ENCODE results near the gene ENOSF1.
"Not testable (repeated sequence)": the region's sequence is repeated elsewhere in the genome, so short reads cannot be mapped to it uniquely, and the experiment has no call there.

Gene ENOSF1, protein sequence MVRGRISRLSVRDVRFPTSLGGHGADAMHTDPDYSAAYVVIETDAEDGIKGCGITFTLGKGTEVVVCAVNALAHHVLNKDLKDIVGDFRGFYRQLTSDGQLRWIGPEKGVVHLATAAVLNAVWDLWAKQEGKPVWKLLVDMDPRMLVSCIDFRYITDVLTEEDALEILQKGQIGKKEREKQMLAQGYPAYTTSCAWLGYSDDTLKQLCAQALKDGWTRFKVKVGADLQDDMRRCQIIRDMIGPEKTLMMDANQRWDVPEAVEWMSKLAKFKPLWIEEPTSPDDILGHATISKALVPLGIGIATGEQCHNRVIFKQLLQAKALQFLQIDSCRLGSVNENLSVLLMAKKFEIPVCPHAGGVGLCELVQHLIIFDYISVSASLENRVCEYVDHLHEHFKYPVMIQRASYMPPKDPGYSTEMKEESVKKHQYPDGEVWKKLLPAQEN

DNA sequence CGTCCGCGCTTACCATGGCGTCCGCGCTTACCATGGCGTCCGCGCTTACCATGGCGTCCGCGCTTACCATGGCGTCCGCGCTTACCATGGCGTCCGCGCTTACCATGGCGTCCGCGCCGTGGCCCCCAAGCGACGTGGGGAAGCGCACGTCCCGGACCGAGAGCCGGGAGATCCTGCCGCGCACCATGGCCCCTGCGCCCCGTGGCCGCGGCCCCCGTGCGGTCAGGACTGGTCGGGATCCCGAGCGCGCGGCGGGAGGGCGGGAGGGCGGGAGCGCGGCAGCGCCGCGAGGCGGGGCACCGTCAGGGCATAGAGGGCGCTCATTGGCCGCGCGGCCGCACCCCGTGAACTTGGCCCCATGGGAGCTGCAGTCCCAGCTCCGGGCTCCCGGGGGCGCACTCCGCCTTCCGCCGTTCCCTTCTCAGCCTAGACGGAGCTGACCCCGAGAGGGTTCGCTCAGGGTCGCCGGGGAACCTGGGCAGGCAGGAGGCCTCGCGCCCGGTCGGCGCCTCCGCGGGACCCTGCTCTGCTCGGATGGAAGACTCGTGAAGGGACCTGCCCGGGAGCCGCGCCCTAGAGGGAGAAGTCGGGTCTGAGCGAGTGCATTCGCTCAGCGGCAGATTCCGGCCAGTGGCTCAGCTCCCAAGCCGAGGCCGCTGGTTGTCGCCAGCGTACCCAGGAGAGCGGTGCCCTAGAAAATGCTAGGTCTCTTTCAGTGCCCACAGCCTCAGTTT, at the start of gene ENOSF1:
Gene ENOSF1, minus strand, starts transcription at position 230 of the 734 bp plus-strand sequence. Its CDS starts 43 bp downstream, at position 187.
- no peak for DNase-seq (ENCODE audit: low read depth)

DNA sequence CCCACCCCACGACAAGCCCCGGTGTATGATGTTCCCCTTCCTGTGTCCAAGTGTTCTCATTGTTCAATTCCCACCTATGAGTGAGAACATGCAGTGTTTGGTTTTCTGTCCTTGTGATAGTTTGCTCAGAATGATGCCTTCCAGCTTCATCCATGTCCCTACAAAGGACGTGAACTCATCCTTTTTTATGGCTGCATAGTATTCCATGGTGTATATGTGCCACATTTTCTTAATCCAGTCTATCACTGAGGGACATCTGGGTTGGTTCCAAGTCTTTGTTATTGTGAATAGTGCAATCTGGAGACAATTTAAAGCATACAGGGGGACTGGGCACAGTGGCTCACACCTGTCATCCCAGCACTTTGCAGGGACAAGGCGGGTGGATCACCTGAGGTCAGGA, 47.4 kb upstream of the ENOSF1 start:
- DNase-seq (ENCODE audit: low read depth) = not testable (repeated sequence)

DNA sequence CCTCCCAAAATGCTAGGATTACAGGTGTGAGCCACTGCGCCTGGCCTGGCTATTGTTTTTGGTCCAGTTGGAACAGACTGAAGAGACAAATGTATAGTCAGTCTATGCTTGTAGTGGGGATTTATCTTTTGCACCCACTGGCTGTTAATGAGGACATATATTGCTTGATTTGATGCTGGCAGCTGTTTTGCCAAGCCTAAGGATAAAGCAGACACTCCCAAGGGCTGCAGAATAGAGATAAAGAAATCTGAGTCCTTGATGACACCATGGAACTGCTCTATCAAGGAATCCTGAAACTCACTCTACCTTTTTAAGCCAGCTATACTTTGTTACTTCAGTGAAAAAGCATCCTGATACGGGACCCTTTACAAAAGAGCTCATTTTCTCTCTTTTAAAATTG, 43.1 kb upstream of the ENOSF1 start:
- DNase-seq (ENCODE audit: low read depth) = no peak

DNA sequence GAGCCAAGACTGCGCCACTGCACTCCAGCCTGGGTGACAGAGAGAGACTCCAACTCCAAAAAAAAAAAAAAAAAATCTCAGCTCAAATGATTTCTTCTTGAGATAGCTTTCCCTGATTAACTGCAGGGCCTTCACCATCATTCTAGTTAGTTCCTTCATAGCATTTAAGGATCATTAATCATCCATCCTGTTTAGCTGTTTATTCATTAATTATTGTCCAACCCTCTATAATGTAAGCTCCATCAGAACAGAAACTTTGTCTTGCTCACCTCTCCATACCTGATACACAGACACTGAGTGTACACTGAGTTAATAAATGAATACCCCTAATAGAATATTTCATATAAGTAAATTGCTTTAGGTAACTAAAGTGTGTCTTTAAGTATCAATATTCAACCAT, 42.2 kb upstream of the ENOSF1 start:
- no peak for DNase-seq (ENCODE audit: low read depth)

DNA sequence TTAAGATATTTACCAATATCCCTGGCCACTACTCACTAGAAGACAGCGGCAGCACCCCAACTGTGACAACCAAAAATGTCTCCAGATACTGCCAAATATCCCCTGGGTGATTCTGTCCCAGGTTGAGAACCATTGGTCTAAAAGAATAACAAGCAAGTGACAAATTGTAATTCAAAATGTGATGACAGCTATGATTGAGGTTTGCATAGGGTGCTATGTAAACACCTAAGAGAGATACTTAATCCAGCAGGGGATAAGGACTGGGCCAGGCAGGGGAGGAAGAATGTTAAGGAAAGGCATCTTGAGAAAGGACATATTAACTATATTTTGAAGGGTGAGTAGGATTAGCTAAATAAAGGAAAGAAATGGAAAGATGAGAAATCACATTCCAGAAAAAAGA, 38.0 kb upstream of the ENOSF1 start:
- no peak for DNase-seq (ENCODE audit: low read depth)

DNA sequence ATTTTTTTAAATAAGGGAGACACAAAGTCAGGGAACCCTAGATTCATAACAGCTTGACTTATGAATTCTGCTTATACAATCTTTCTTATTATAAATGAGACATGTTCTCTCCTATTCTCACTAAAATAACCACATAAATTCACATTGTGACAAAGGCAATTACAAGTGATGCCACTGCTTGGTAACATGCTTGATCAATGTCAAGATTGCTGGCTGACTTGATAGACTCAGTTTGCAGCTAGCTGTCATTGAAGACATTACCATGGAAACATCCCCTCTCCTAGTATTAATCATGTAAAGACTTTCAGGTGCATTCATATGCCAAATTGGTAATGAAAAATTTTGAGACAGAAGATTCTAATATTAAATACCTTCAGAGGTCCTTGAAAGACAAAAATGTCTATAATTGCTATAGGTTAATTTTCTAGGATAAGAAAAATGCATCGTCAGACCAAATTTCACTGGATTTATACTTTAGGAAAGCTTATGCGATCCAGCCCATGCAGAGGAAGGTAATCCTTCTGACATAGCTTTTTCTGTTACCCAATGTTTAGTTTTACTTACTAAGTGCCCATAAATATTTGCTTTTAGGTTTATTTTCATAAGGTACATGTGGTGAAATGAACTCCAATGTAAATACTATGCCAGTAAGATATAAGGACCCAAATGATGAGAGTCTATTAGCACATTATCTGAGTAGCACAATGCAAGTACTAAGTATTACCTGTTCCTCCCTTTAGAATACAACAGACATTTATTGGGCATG, 32.6 kb upstream of the ENOSF1 start:
- DNase-seq (ENCODE audit: low read depth) = no peak

DNA sequence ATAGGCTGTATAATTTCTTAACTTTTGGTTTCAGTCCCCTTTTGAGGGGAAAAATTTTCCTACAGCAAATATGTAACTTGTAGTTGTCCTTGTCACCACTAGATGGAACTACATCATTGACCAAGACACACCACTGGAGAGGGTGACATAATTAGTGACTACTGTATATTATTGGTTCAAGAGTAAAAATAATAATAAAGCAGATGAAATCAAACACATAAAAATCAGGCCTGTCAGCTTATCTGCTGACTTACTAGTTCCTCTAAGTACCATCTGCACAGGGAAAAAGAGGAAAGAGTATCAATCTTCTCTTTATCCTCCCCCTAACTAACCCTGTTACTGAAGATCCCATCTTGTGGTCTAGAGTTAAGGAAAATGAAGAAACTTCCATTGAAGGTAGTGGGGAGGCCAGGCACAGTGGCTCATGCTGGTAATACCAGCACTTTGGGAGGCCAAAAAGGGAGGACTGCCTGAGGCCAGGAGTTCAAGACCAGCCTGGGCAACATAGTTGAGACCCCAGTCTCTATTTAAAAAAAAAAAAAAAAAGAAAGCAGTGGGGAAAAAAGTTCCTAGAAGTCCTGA, 29.6 kb upstream of the ENOSF1 start:
- peak; percentile 14 for DNase-seq (ENCODE audit: low read depth)

DNA sequence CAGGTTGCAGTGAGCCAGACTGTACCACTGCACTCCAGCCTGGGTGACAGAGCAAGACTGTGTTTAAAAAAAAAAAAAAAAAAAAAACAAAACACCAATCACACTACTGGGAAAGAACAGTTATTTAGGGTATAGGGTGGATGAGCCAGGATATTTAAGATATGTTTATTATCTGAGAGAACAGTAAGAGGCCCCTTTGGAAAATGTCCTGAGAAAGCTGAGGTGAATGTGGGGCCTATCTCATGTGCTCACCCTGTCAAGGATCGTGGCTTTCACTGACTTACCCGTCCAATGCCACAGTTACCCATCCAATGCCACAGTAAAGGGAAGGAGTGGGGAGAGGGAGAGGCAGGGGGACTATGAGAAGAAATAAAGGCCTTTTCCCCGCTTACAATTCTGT, 19.9 kb upstream of the ENOSF1 start:
- no peak for DNase-seq (ENCODE audit: low read depth)

DNA sequence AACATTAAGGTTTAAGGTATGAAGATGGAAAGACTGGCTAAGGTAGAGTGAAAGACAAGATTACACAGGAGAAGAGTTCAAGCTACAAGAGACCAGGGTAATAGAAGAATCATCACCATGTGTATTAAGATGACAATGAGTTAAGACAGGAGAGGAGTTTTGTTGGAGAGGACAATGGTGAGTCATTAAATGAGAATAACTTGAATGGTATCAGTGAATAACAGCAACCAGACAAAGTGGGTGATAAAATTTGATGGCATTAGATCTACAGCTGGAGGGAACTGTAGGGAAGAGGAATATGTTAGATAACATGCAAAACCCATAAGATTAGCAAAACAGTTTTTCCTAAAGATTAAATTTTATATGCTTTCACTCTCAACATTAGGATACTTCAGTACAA, 18.8 kb upstream of the ENOSF1 start:
- no peak for DNase-seq (ENCODE audit: low read depth)

DNA sequence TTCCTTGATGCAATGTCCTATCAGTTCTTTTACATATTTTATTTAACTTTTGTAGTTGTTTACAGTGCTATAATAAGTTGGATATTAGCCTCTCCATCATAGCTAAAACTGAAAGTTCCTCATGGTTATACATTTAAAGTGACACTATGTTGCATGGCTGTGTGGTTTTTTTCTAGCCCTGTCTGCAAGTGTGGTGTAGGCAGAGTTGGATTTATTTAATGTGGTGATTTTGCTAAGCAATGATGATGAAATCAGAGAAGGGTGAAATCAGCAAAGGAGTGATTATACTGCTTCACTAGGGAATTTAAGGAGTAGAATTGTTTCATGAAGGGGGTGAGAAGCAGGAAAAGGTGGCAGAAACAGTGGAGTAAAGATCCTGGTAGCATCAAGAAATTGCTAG, 18.3 kb upstream of the ENOSF1 start:
- DNase-seq (ENCODE audit: low read depth) = no peak

DNA sequence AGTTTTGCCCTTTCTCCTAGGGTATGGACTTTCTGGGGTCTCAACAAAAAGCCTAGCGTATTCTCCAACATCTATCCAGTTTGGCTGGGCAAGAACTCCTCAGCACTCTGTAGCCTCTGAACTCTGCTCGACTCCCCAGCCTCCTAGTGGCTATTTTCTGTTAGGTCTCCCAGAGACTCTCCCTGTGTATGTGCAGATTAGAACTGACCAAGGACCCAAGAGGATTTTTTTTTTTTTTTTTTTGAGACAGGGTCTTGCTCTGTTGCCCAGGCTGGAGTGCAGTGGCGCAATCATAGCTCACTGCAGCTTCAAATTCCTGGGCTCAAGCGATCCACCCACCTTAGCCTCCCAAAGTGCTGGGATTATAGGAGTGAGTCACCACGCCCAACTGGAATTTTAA, 17.7 kb upstream of the ENOSF1 start:
- not testable (repeated sequence) for DNase-seq (ENCODE audit: low read depth)

DNA sequence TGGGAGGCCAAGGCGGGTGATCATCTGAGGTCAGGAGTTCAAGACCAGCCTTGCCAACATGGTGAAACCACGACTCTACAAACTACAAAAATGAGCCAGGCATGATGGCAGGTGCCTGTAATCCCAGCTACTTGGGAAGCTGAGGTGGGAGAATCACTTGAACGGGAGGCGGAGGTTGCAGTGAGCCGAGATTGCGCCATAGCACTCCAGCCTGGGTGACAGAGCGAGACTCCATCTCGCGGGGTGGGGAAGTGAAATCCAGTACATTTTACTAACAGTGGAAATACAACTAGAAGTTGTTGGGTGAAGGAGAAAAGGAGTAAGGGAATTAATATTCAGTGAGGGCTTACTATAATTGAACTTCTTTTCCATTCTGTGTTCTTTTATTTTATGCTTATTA, 13.2 kb upstream of the ENOSF1 start:
- no peak for DNase-seq (ENCODE audit: low read depth)

DNA sequence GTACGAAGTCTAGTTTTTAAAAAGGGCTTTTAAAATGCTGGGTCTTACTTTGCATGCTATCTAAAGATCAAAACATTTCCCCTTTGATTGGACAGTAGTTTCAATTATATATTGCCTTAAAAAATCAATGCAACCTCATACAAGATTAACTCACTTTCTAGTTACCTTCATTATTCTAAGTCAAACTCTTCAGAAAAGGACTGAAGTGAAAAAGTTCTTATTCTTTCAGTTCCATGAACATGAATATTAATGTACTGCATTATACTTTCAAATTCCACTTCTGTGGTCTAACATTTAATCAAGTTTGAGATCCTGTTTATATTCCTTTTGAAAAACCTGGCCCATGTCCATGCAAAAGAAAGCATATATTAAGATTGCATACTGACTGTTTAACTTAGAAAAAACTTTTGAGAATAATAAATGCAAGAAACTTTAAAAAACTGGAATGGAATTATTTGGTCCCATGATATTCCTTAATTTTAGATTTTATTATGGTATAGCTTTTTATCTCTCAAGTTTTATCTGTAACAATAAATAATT, 11.2 kb upstream of the ENOSF1 start:
- no peak for DNase-seq (ENCODE audit: low read depth)

DNA sequence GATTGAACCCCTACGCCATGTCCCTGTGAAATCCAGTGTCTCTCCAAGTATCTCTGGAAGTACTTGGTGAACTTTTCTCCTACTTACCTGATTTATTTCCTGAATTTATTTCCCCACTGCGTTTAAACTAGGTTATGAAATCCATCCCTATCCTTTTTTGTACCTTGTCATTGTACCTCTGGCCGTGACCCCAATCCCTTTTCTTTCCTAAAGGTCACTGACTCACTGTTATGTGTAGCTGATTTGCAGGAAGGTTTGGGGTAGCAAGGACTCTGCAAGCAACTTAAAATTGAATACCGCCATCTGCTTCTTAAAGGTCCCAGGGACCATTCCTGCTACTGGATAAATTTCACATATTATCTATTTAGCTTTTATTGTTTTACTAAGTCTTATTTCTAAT, 4.6 kb upstream of the ENOSF1 start:
- DNase-seq (ENCODE audit: low read depth) = no peak

DNA sequence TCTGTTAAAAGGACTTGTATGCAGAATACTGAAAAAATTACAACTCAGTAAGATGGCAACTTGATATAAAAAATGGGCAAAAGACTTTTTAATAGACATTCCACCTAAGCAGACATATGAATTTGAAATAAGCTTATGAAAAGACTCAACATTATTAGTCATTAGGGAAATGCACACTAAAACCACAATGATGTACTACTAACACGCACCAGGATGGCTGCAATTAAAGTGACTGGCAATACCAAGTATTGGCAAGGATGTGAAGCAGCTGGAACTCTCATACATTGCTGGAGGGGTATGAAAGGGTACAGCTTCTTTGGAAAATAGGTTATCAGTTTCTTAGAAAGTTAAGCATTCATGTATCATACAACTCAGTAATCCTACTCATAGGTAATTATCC, 3.2 kb upstream of the ENOSF1 start:
- no peak for DNase-seq (ENCODE audit: low read depth)

DNA sequence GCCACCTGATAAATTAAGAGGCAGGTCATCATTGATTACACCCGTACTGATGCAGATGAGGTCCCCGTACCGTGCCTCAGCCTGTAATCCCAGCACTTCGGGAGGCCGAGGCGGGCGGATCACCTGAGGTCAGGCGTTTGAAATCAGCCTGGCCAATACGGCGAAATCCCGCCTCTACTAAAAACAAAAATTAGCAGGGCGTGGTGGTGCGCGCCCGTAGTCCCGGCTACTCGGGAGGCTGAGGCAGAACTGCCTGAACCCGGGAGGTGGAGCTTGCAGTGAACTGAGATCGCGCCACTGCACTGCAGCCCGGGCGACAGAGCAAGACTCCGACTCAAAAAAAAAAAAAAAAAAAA, 683 bp upstream of the ENOSF1 start:
- DNase-seq (ENCODE audit: low read depth) = no peak

DNA sequence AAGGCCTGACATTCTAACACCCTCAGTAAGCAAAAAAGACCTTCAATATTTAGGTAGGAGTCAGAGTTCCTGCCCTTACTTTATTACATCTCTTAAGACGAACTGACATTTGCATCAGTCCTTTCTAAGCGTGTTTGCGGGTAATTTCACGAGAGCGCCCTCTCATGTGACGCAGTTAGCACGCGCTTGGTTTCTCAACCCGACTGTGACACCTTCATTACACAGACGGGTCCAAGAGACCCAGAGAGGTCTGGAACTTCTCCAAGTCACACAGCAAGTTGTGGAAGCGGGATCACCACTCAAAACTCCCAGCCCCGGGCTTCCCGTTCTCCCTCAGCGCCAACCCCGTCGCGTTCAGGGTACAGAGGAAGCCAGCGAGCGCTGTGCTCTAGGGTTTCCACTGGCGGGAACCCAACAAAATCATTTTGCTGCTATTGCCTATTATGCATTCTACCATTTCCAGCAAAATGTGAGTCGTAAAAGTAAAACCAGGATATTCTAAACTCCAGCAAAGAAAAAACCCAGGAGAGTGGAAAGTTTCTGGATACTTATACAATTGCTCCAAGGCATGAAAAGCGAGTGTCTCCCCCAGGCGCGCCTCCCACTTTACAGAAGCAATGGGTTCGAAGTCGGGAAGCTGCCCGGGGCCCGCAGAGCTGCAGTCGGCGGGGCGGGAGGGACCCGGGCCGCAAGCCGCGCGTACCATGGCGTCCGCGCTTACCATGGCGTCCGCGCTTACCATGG, 601 bp downstream of the ENOSF1 start:
- DNase-seq (ENCODE audit: low read depth) = no peak

DNA sequence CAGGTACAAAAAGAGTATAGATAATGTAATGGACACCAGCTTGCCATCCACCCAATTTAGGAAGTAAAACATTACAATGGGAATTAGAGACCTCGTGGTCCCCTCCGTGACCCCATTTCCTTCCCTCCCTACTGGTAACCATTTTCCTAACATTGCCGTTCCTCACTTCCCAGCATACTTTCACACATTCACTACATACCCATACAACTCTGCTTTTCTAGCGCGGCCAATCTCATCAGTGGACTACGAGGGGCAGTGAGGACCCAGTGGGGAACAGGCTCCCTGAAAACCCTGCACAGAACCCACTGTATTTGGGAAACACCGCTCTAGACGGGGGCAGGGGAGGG, 1.1 kb downstream of the ENOSF1 start:
- no peak for DNase-seq (ENCODE audit: low read depth)

DNA sequence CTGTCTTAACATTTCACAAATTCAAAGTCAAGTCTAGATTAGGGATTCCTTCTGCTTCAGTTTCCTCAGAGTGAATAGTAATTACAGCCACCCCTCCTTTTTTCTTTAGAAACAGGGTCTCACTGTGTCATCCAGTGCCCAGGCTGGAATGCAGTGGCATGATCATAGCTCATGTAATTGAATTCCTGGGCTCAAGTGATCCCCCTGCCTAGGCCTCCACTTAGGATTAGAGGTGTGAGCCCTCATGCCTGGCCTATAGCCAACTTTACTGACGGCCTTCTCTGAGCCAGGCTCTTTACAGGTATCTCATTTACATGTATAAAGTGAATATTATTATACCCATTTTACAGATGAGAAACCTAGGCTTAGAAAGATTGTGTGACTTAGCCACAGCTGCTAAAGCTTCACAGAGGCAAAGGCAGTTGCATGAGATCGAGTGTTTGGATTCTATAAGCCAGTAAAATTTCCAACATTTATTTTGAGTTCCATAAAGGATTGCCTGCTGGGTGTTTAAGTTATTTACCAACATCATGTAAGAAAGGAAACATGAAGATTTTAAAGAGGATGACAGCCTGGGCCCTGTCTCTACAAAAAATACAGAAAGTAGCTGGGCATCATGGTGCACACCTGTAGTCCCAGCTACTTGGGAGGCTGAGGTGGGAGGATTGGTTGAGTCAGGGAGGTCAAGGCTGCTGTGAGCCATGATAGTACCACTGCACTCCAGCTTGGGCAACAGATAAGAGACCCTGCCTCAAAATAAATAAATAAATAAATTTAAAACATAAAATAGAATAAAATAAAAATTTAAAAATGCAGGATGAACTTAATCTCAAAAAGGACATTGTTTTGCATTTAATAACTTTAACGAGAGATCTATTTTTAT, 1.8 kb downstream of the ENOSF1 start:
- no peak for DNase-seq (ENCODE audit: low read depth)

DNA sequence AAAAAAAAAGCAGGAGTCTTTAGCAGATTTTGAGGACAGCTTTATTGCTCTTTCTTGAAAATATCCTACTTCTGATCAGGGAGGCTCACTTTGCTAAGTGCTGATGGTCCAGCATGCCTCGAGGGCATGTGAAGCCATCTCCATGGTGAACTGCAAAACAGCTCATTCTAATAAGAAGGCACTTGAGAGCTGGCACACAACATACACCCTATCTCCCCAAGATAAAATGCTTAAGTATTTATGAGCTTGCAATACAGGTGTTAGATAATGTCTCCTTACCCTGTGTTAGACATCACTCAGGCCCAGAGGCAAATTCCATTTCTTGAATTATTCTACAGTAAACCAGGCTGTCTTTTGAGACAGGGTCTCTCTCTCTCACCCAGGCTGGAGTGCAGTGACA, 2.7 kb downstream of the ENOSF1 start:
- DNase-seq (ENCODE audit: low read depth) = no peak

DNA sequence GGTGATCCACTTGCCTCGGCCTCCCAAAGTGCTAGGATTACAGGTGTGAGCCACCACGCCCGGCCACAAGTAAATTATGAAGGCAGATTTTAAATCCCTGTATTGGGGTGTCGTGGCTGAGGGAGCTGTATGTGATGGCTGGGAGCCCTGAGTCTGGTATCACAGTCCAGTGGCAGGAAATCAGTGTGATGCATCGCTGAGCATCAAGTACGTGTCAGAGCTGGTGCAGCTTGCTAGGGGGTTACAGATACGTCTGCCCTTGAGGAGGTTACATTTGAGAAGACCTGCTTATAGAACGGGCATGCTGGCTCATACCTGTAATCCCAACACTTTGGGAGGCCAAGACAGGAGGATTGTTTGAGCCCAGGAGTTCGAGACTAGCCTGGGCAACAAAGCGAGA, 4.3 kb downstream of the ENOSF1 start:
- no peak for DNase-seq (ENCODE audit: low read depth)
